Measurements from ENCODE around the gene ANKRD12.

Gene ANKRD12

GRCh38 chr18:9172506-9173127 lies 36.0 kb downstream of the ANKRD12 start:
- H3K79me2 ChIP-seq (ENCODE audit: insufficient read depth, low read length): peaks cover 57% of the 10 kb centered on the region

GRCh38 chr18:9173770-9174233 lies 37.2 kb downstream of the ANKRD12 start:
- Histone ChIP-seq H3K27ac (ENCODE audit: low read depth, low read length, poor library complexity, severe bottlenecking) (no peak overlapping the region), H3K4me1 (ENCODE audit: insufficient read depth, low read length, severe bottlenecking) (no peaks in the 10 kb centered on the region), H3K9me2 (ENCODE audit: low read depth, low read length) (no peaks in the 10 kb centered on the region), H3K4me3 (ENCODE audit: low read depth, low read length, poor library complexity, severe bottlenecking) (no peak overlapping the region), H3F3A (ENCODE audit: insufficient read depth, low read length) (no peaks in the 10 kb centered on the region), H3K9me3 (ENCODE audit: low read length) (0 out of 2 replicates have a peak, but pooled peaks cover 3% of the 10 kb centered on the region), H2AFZ (ENCODE audit: low read length) (no peak overlapping the region), H4K20me1 (ENCODE audit: insufficient read depth, low read length) (no peaks in the 10 kb centered on the region), H3K27me3 (ENCODE audit: insufficient read depth, low read length) (no peaks in the 10 kb centered on the region), H3K4me2 (ENCODE audit: low read length) (no peak overlapping the region), H3K36me3 (ENCODE audit: insufficient read depth, low read length) (0 out of 2 replicates have a peak, but pooled peaks cover 3% of the 10 kb centered on the region), H3K79me2 (ENCODE audit: insufficient read depth, low read length) (peaks cover 64% of the 10 kb centered on the region), H3K9ac (ENCODE audit: low read length) (no peak overlapping the region)
- TF ChIP-seq EZH2 (IDR thresholded peaks at IDR 0.05; ENCODE audit: borderline replicate concordance, low read length): no peak
- TF ChIP-seq CTCF (IDR thresholded peaks at IDR 0.05; ENCODE audit: low read length): no peak

More at GRCh38 chr18:9172506-9173127, 36.0 kb downstream of the ANKRD12 start:
- H3K36me3 ChIP-seq (ENCODE audit: insufficient read depth, low read length): 0 out of 2 replicates have a peak, but pooled peaks cover 3% of the 10 kb centered on the region
- 0 out of 2 replicates have a peak, but pooled peaks cover 3% of the 10 kb centered on the region for H3K9me3 ChIP-seq (ENCODE audit: low read length)
- H4K20me1 ChIP-seq (ENCODE audit: insufficient read depth, low read length): no peaks in the 10 kb centered on the region
- H3K9me2 ChIP-seq (ENCODE audit: low read depth, low read length): no peaks in the 10 kb centered on the region
- H3K9ac ChIP-seq (ENCODE audit: low read length): no peak overlapping the region
- H3K4me2 ChIP-seq (ENCODE audit: low read length): no peak overlapping the region
- no peak overlapping the region for H3K27ac ChIP-seq (ENCODE audit: low read depth, low read length, poor library complexity, severe bottlenecking)
- H3K27me3 ChIP-seq (ENCODE audit: insufficient read depth, low read length): no peaks in the 10 kb centered on the region
- H2AFZ ChIP-seq (ENCODE audit: low read length): no peak overlapping the region
- TF ChIP-seq EZH2 (IDR thresholded peaks at IDR 0.05; ENCODE audit: borderline replicate concordance, low read length): no peak
- no peak overlapping the region for H3K4me3 ChIP-seq (ENCODE audit: low read depth, low read length, poor library complexity, severe bottlenecking)
- H3K4me1 ChIP-seq (ENCODE audit: insufficient read depth, low read length, severe bottlenecking): no peaks in the 10 kb centered on the region
- H3F3A ChIP-seq (ENCODE audit: insufficient read depth, low read length): no peaks in the 10 kb centered on the region

GRCh38 chr18:9174302-9174701 lies 37.7 kb downstream of the ANKRD12 start:
- Histone ChIP-seq H3K79me2 (ENCODE audit: insufficient read depth, low read length) (peaks cover 69% of the 10 kb centered on the region), H3K27me3 (ENCODE audit: insufficient read depth, low read length) (no peaks in the 10 kb centered on the region), H3K9ac (ENCODE audit: low read length) (no peak overlapping the region), H3F3A (ENCODE audit: insufficient read depth, low read length) (no peaks in the 10 kb centered on the region), H3K27ac (ENCODE audit: low read depth, low read length, poor library complexity, severe bottlenecking) (no peak overlapping the region), H3K4me3 (ENCODE audit: low read depth, low read length, poor library complexity, severe bottlenecking) (no peak overlapping the region), H3K36me3 (ENCODE audit: insufficient read depth, low read length) (peaks cover 3% of the 10 kb centered on the region; the same call in 1 of the 2 replicates), H3K9me2 (ENCODE audit: low read depth, low read length) (no peaks in the 10 kb centered on the region), H3K9me3 (ENCODE audit: low read length) (0 out of 2 replicates have a peak, but pooled peaks cover 3% of the 10 kb centered on the region), H3K4me1 (ENCODE audit: insufficient read depth, low read length, severe bottlenecking) (no peaks in the 10 kb centered on the region), H2AFZ (ENCODE audit: low read length) (no peak overlapping the region), H3K4me2 (ENCODE audit: low read length) (no peak overlapping the region), H4K20me1 (ENCODE audit: insufficient read depth, low read length) (no peaks in the 10 kb centered on the region)
- TF ChIP-seq CTCF (IDR thresholded peaks at IDR 0.05; ENCODE audit: low read length): no peak
- TF ChIP-seq EZH2 (IDR thresholded peaks at IDR 0.05; ENCODE audit: borderline replicate concordance, low read length): no peak

Measured in OCI-LY1 (cell line).